Measurements from ENCODE around the gene FAM219A.
"Not testable (repeated sequence)": the region's sequence is repeated elsewhere in the genome, so short reads cannot be mapped to it uniquely, and the experiment has no call there.

The FAM219A gene

GRCh38 chr9:34366365-34366764 is 92.0 kb downstream of the FAM219A start:
- DNase-seq (ENCODE audit: low read depth), result no peak
- TF ChIP-seq CTCF (IDR thresholded peaks at IDR 0.05; ENCODE audit: insufficient read depth, low read depth, low read length, missing control alignments), result no peak
- no peak overlapping the region for H3K4me3 ChIP-seq (ENCODE audit: low read depth, low read length)

GRCh38 chr9:34365282-34365681 is 93.1 kb downstream of the FAM219A start:
- H3K4me3 ChIP-seq (ENCODE audit: low read depth, low read length), result no peak overlapping the region
- no peak for DNase-seq (ENCODE audit: low read depth)
- TF ChIP-seq CTCF (IDR thresholded peaks at IDR 0.05; ENCODE audit: insufficient read depth, low read depth, low read length, missing control alignments), result no peak

GRCh38 chr9:34363619-34364351 is 94.6 kb downstream of the FAM219A start:
- DNase-seq (ENCODE audit: low read depth), result no peak
- no peak overlapping the region for H3K4me3 ChIP-seq (ENCODE audit: low read depth, low read length)
- TF ChIP-seq CTCF (IDR thresholded peaks at IDR 0.05; ENCODE audit: insufficient read depth, low read depth, low read length, missing control alignments), result no peak

GRCh38 chr9:34362614-34363214 is 95.7 kb downstream of the FAM219A start:
- no peak for DNase-seq (ENCODE audit: low read depth)
- no peak for TF ChIP-seq CTCF (IDR thresholded peaks at IDR 0.05; ENCODE audit: insufficient read depth, low read depth, low read length, missing control alignments)
- H3K4me3 ChIP-seq (ENCODE audit: low read depth, low read length), result no peak overlapping the region

GRCh38 chr9:34352957-34353356 is 105.4 kb downstream of the FAM219A start:
- not testable (repeated sequence) for H3K4me3 ChIP-seq (ENCODE audit: low read depth, low read length); DNase-seq (ENCODE audit: low read depth)

GRCh38 chr9:34352122-34352652 is 106.2 kb downstream of the FAM219A start:
- H3K4me3 ChIP-seq (ENCODE audit: low read depth, low read length), result not testable (repeated sequence)

GRCh38 chr9:34349324-34349723 is 109.0 kb downstream of the FAM219A start:
- H3K4me3 ChIP-seq (ENCODE audit: low read depth, low read length), result no peak overlapping the region
- no peak for TF ChIP-seq CTCF (IDR thresholded peaks at IDR 0.05; ENCODE audit: insufficient read depth, low read depth, low read length, missing control alignments)
- no peak for DNase-seq (ENCODE audit: low read depth)

More at GRCh38 chr9:34352122-34352652, 106.2 kb downstream of the FAM219A start:
- not testable (repeated sequence) for DNase-seq (ENCODE audit: low read depth)

All from GM12865 (cell line).